Thymus (tissue), 11 donors: ENCODE measurements around the gene LINC00305. TPM values are rescaled to one million over a fixed set of nuclear protein-coding genes. Genes with fewer than 3 reads are reported as not detected.

Experiments
- DNase-seq, 9 donors: peaks; one replicate each; pipeline ENCODE4 v3.0.0-alpha.2; 2013; ENCODE audit warnings: low spot score in 9 of 9, low read depth in 6 of 9, missing footprints in 1 of 9
- H3K27ac ChIP-seq, 2 donors: one replicate each; pipeline ENCODE4 v1.5.1; 2013; ENCODE audit warnings: control low read depth in 1 of 2, low read depth in 1 of 2, low read length in 1 of 2, mild to moderate bottlenecking in 1 of 2, moderate library complexity in 1 of 2
- H3K27me3 ChIP-seq, 2 donors: one replicate each; pipeline ENCODE4 v1.5.1; 2013; ENCODE audit warnings: low read length in 1 of 2; ENCODE audit not compliant: control insufficient read depth in 2 of 2, insufficient read depth in 1 of 2
- H3K36me3 ChIP-seq, 2 donors: one replicate each; pipeline ENCODE4 v1.5.1; 2013; ENCODE audit warnings: low read length in 1 of 2, mild to moderate bottlenecking in 1 of 2, moderate library complexity in 1 of 2; ENCODE audit not compliant: control insufficient read depth in 2 of 2, insufficient read depth in 2 of 2
- H3K4me1 ChIP-seq, 2 donors: one replicate each; pipeline ENCODE4 v1.5.1; 2013; ENCODE audit warnings: low read length in 2 of 2; ENCODE audit not compliant: control insufficient read depth in 2 of 2, insufficient read depth in 2 of 2
- H3K4me3 ChIP-seq, 2 donors: one replicate each; pipeline ENCODE4 v1.5.1; 2013; ENCODE audit warnings: low read length in 2 of 2, control low read depth in 1 of 2, mild to moderate bottlenecking in 1 of 2
- H3K9me3 ChIP-seq, 2 donors: one replicate each; pipeline ENCODE4 v1.5.1; 2013; ENCODE audit warnings: low read length in 1 of 2, mild to moderate bottlenecking in 1 of 2; ENCODE audit not compliant: control insufficient read depth in 2 of 2, insufficient read depth in 1 of 2
- WGBS: extraction: QIAGEN DNeasy Blood & Tissue Kit; methylation state at CpG from one replicate; pipeline ENCODE4 v1.1.7; 2013; 5-methylcytosine and 5-hydroxymethylcytosine counted together
- polyA plus RNA-seq: library from polyadenylated mRNA; stranded (reverse); fragments of 200-250 nt; gene quantifications from one replicate; pipeline ENCODE4 v1.2.3, GENCODE V29; 2013
- total RNA-seq: library from RNA; stranded (reverse); fragments of 120-200 nt; gene quantifications from one replicate; pipeline ENCODE4 v1.2.4, GENCODE V29; 2013
- donor health status: healthy.

LINC00305 gene
- total and polyA plus RNA-seq, 2 donors: 0.05 TPM

DNA sequence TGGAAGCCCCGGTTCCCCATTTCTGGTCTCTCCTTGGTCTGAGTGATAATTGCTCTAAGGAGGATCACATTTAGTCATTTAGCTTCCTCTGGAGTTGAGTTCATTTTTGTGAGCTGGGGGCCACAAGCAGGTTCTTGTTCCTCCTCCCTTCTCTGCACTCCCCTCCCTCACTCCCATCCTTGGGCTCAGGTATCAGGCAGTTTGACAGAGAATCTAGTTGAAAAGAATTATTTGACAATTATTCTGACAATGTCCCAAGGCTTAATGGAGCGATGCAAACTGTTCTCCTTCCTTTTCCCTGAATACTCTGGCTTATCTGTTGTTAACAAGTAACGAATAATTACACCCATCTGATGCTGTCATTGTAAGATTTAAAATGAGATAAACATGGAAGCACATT lies 117.5 kb downstream of the LINC00305 start:
- 93% methylated on average over 3 of the region's 3 CpGs for WGBS
- Histone ChIP-seq H3K27me3 (no peaks in the 10 kb centered on the region), H3K27ac (no peak overlapping the region), H3K4me3 (no peak overlapping the region), H3K4me1 (no peaks in the 10 kb centered on the region), H3K36me3 (no peaks in the 10 kb centered on the region), H3K9me3 (no peaks in the 10 kb centered on the region)
- DNase-seq: no peak

Other genes starting within 250 kb of the LINC00305 start
- gene SERPINB10, start 241.1 kb downstream of the LINC00305 start, total RNA-seq: 1.7 TPM
- gene SERPINB10, start 241.1 kb downstream of the LINC00305 start, polyA plus RNA-seq: 2.5 TPM
- 2.7 TPM for gene HMSD, start 199.8 kb downstream of the LINC00305 start, total RNA-seq
- 1.6 TPM for gene HMSD, start 199.8 kb downstream of the LINC00305 start, polyA plus RNA-seq
- gene SERPINB8, start 179.0 kb downstream of the LINC00305 start, total RNA-seq: 7.0 TPM
- 11.2 TPM for gene SERPINB8, start 179.0 kb downstream of the LINC00305 start, polyA plus RNA-seq